SK-N-SH (cell line): ENCODE measurements around the gene CTSA. TPM values are rescaled to one million over a fixed set of nuclear protein-coding genes. Genes with fewer than 3 reads are reported as not detected.

Source experiments
- CTCF ChIA-PET: fragments of 300-600, 350-600 bp; formaldehyde crosslinking; extraction: SDS; loops from one replicate; lab custom pipeline; 2021; lab: Yijun Ruan, JAX
- POLR2A ChIA-PET: fragments of 350-600 bp; sonication (Branson Sonifier 250); formaldehyde crosslinking; extraction: SDS; loops from one replicate; lab custom pipeline; 2020; ENCODE audit warnings: antibody characterized with exemption, inconsistent platforms; lab: Yijun Ruan, JAX
- DNase-seq: peaks from one replicate; pipeline ENCODE4 v3.0.0; 2012
- H2AFZ ChIP-seq: fragments of 200-600 bp; sonication (generic); 2 replicates; pipeline ENCODE4 v1.8.1; 2016; ENCODE audit warnings: antibody characterized with exemption, mild to moderate bottlenecking, low read depth
- H3F3A ChIP-seq: fragments of 200-600 bp; sonication (generic); replicated peaks from 2 replicates; pipeline ENCODE3; 2016; ENCODE audit warnings: antibody characterized with exemption, mild to moderate bottlenecking; ENCODE audit not compliant: insufficient read depth
- H3K27ac ChIP-seq, 2 experiments: fragments of 200-500 bp in 1 of 2; fragments of 200-600 bp in 1 of 2; sonication (Bioruptor generic) in 1 of 2; sonication (generic), shearing (Covaris generic) in 1 of 2; 2 replicates each; pipeline versions ENCODE4 v1.5.1 to v1.6.1; 2014 to 2016; ENCODE audit warnings: low read depth in 2 of 2, inconsistent platforms in 1 of 2, low read length in 1 of 2, mild to moderate bottlenecking in 1 of 2, mixed read lengths in 1 of 2
- H3K27me3 ChIP-seq: fragments of 200-600 bp; sonication (generic), shearing (Covaris generic); 2 replicates; pipeline ENCODE4 v1.6.1; 2016; ENCODE audit warnings: mixed run types; ENCODE audit not compliant: insufficient read depth
- H3K36me3 ChIP-seq, 2 experiments: fragments of 200-500 bp in 1 of 2; fragments of 200-600 bp in 1 of 2; sonication (Bioruptor generic) in 1 of 2; sonication (generic) in 1 of 2; replicated peaks in 1 of 2; 2 replicates each; pipeline versions ENCODE3 to v1.5.1; 2014 to 2016; ENCODE audit warnings: low read length in 1 of 2, mild to moderate bottlenecking in 1 of 2; ENCODE audit not compliant: insufficient read depth in 2 of 2, control insufficient read depth in 1 of 2
- H3K4me1 ChIP-seq, 2 experiments: fragments of 200-500 bp in 1 of 2; fragments of 200-600 bp in 1 of 2; sonication (Bioruptor generic) in 1 of 2; sonication (generic), shearing (Covaris generic) in 1 of 2; 2 replicates each; pipeline versions ENCODE4 v1.5.1 to v1.6.1; 2014 to 2016; ENCODE audit warnings: low read depth in 1 of 2, low read length in 1 of 2, mixed run types in 1 of 2; ENCODE audit not compliant: insufficient read depth in 2 of 2, control insufficient read depth in 1 of 2
- H3K4me2 ChIP-seq: fragments of 200-600 bp; sonication (generic), shearing (Covaris generic); 2 replicates; pipeline ENCODE4 v1.6.1; 2017; ENCODE audit warnings: mixed run types
- H3K4me3 ChIP-seq, 2 experiments: fragments of 200-500 bp in 1 of 2; fragments of 200-600 bp in 1 of 2; sonication (Bioruptor generic) in 1 of 2; sonication (generic), shearing (Covaris generic) in 1 of 2; 2 replicates each; pipeline versions ENCODE4 v1.5.1 to v1.8.1; 2014 to 2016; ENCODE audit warnings: low read depth in 2 of 2, inconsistent platforms in 1 of 2, low read length in 1 of 2, mild to moderate bottlenecking in 1 of 2, mixed read lengths in 1 of 2, moderate library complexity in 1 of 2
- H3K79me2 ChIP-seq: fragments of 200-600 bp; sonication (generic); 2 replicates; pipeline ENCODE4 v1.8.1; 2017; ENCODE audit warnings: mild to moderate bottlenecking; ENCODE audit not compliant: insufficient read depth
- H3K9ac ChIP-seq: fragments of 200-600 bp; sonication (generic); 2 replicates; pipeline ENCODE4 v1.6.1; 2017; ENCODE audit warnings: mixed run types
- H3K9me2 ChIP-seq: fragments of 200-600 bp; sonication (generic); 2 replicates; pipeline ENCODE4 v1.6.1; 2017; ENCODE audit warnings: mixed run types
- H3K9me3 ChIP-seq: fragments of 200-600 bp; sonication (generic); 2 replicates; pipeline ENCODE4 v1.6.1; 2017; ENCODE audit warnings: mixed run types, mild to moderate bottlenecking, moderate library complexity
- H4K20me1 ChIP-seq: fragments of 200-600 bp; sonication (generic); 2 replicates; pipeline ENCODE4 v1.6.1; 2017; ENCODE audit warnings: mild to moderate bottlenecking, mixed run types; ENCODE audit not compliant: insufficient read depth
- CTCF ChIP-seq: fragments of 200-600 bp; sonication (generic); IDR thresholded peaks from 2 replicates; pipeline ENCODE4 v1.6.1; 2017; ENCODE audit warnings: antibody characterized with exemption, mild to moderate bottlenecking, moderate library complexity
- ELF1 ChIP-seq: IDR thresholded peaks from 2 replicates; pipeline ENCODE4 v1.4.0; 2012
- EZH2phosphoT487 ChIP-seq: fragments of 200-600 bp; sonication (generic); IDR thresholded peaks from 2 replicates; pipeline ENCODE4 v1.6.1; 2017; ENCODE audit warnings: low read depth, mixed run types, mild to moderate bottlenecking, antibody characterized with exemption, moderate library complexity, borderline replicate concordance
- FOXM1 ChIP-seq: IDR thresholded peaks from 2 replicates; pipeline ENCODE4 v1.4.0; 2012; ENCODE audit warnings: low read depth, mild to moderate bottlenecking
- GATA2 ChIP-seq: sonication (generic); formaldehyde crosslinking; IDR thresholded peaks from 2 replicates; pipeline ENCODE4 v1.5.0; 2020; ENCODE audit warnings: mild to moderate bottlenecking, missing genetic modification reagents
- JUND ChIP-seq: IDR thresholded peaks from 2 replicates; pipeline ENCODE4 v1.4.0; 2012
- MAX ChIP-seq: IDR thresholded peaks from 2 replicates; pipeline ENCODE4 v1.4.0; 2012; ENCODE audit warnings: low read depth
- MEF2A ChIP-seq: IDR thresholded peaks from 2 replicates; pipeline ENCODE4 v1.4.0; 2012; ENCODE audit warnings: low read depth, borderline replicate concordance
- MXI1 ChIP-seq: IDR thresholded peaks from 2 replicates; pipeline ENCODE4 v1.6.1; 2012; ENCODE audit warnings: mild to moderate bottlenecking, low read depth, low read length, improper control_type of control experiment
- NFIC ChIP-seq: IDR thresholded peaks from 2 replicates; pipeline ENCODE4 v1.4.0; 2012; ENCODE audit warnings: borderline replicate concordance
- NRF1 ChIP-seq: IDR thresholded peaks from 2 replicates; pipeline ENCODE4 v1.6.1; 2012; ENCODE audit warnings: low read depth, mild to moderate bottlenecking, low read length
- PBX3 ChIP-seq: IDR thresholded peaks from 2 replicates; pipeline ENCODE4; 2012
- RAD21 ChIP-seq: IDR thresholded peaks from 2 replicates; pipeline ENCODE4 v1.6.1; 2012; ENCODE audit warnings: mild to moderate bottlenecking, low read length
- REST ChIP-seq: IDR thresholded peaks from 2 replicates; pipeline ENCODE4 v1.6.1; 2012; ENCODE audit warnings: mild to moderate bottlenecking, low read depth, low read length, moderate library complexity
- TEAD4 ChIP-seq: IDR thresholded peaks from 2 replicates; pipeline ENCODE4 v1.4.0; 2012; ENCODE audit warnings: mild to moderate bottlenecking, borderline replicate concordance; ENCODE audit not compliant: insufficient read depth
- USF1 ChIP-seq: IDR thresholded peaks from 2 replicates; pipeline ENCODE4 v1.4.0; 2012; ENCODE audit warnings: low read depth, borderline replicate concordance
- USF2 ChIP-seq: fragments of 150-350 bp; IDR thresholded peaks from 2 replicates; pipeline ENCODE4 v1.6.1; 2017; ENCODE audit warnings: antibody characterized with exemption, low read length, low read depth, borderline replicate concordance
- YY1 ChIP-seq: IDR thresholded peaks from 2 replicates; pipeline ENCODE4 v1.4.0; 2012; ENCODE audit warnings: low read depth, mild to moderate bottlenecking
- ZBTB33 ChIP-seq: IDR thresholded peaks from 2 replicates; pipeline ENCODE4 v1.4.0; 2012; ENCODE audit warnings: low read depth, borderline replicate concordance
- WGBS: methylation state at CpG from one replicate; pipeline ENCODE4 v1.1.6; 2017; ENCODE audit warnings: low lambda C conversion rate; 5-methylcytosine and 5-hydroxymethylcytosine counted together
- polyA plus RNA-seq, 3 experiments: library from polyadenylated mRNA; depleted of rRNA; stranded (reverse); fragments of >200 nt; gene quantifications; 2 replicates each; pipeline ENCODE4 v1.2.3, GENCODE V29; 2012

Gene CTSA
- polyA plus RNA-seq, 1 of the 3 experiments (the other 2 are of a cell fraction) = 338 TPM

- Histone ChIP-seq H3K27ac (no peak overlapping the region), H3K9me3 (no peaks in the 10 kb centered on the region), H3K4me3 (no peak overlapping the region), H3K9me2 (no peaks in the 10 kb centered on the region), H3K4me1 (peaks cover 0 to 3% of the 10 kb centered on the region in 2 experiments; a peak in 1 of 4 replicates), H4K20me1 (no peaks in the 10 kb centered on the region), H3F3A (no peaks in the 10 kb centered on the region), H3K79me2 (no peaks in the 10 kb centered on the region), H3K4me2 (no peak overlapping the region), H3K9ac (no peak overlapping the region), H3K27me3 (no peaks in the 10 kb centered on the region), H2AFZ (no peak overlapping the region), H3K36me3 (peaks cover 38 to 86% of the 10 kb centered on the region in 2 experiments)
- TF ChIP-seq YY1 (no peak), NRF1 (no peak), CTCF (no peak), JUND (no peak), ELF1 (no peak), FOXM1 (no peak), USF2 (no peak), PBX3 (no peak), GATA2 (CRISPR knock-in tag) (no peak), NFIC (no peak), REST (no peak), MXI1 (no peak), ZBTB33 (no peak), EZH2phosphoT487 (no peak), MEF2A (no peak), MAX (no peak), RAD21 (no peak), USF1 (no peak), TEAD4 (no peak)
- POLR2A ChIA-PET = interaction anchor here (0.7 to 1.4 kb wide), 3 partner anchors 11 to 34 kb away, joined by 3 to 4 read pairs (median 4); no protein-coding TSS in a partner anchor
- no peak for DNase-seq
- 88% methylated on average over 15 of the region's 15 CpGs for WGBS
- CTCF ChIA-PET = interaction anchor here (0.9 to 2.6 kb wide), 5 partner anchors 11 to 54 kb away, joined by 3 to 8 read pairs (median 3); partner anchors contain the start of gene PCIF1
These were observed 53.2 kb downstream of the CTSA start for GRCh38 chr20:45944151-45944964.
